ENCODE measurements around the gene SPATA3. TPM values are rescaled to one million over a fixed set of nuclear protein-coding genes. Genes with fewer than 3 reads are reported as not detected.

The SPATA3 gene
- total and polyA plus RNA-seq, 2 of the 13 experiments (the other 11 are each of a cell fraction or from before 2014, with no cell fraction given): not detected

- TF ChIP-seq ZNF382 (CRISPR knock-in tag; IDR thresholded peaks at IDR 0.05; ENCODE audit: borderline replicate concordance): no peak
- TF ChIP-seq ZNF451 (CRISPR knock-in tag; IDR thresholded peaks at IDR 0.05): peak; percentile 90
- TF ChIP-seq ZNF569 (CRISPR knock-in tag; IDR thresholded peaks at IDR 0.05; ENCODE audit: borderline replicate concordance): 0 out of 2 replicates have a peak, but pooled peaks have one; percentile 79
- peak; percentile 99 for TF ChIP-seq ZNF792 (CRISPR knock-in tag; IDR thresholded peaks at IDR 0.05)
- TF ChIP-seq HNRNPK (IDR thresholded peaks at IDR 0.05; ENCODE audit: low read depth, low read length, poor library complexity, severe bottlenecking): no peak
- peak; percentile 98 for TF ChIP-seq ZNF414 (CRISPR knock-in tag; IDR thresholded peaks at IDR 0.05)
- peak; percentile 79 for TF ChIP-seq ZNF263 (CRISPR knock-in tag; IDR thresholded peaks at IDR 0.05)
- peak; percentile 80 for TF ChIP-seq ZSCAN25 (CRISPR knock-in tag; IDR thresholded peaks at IDR 0.05)
- peak; percentile 97 for TF ChIP-seq ATF2 (CRISPR knock-in tag; IDR thresholded peaks at IDR 0.05)
- TF ChIP-seq ESRRA (CRISPR knock-in tag; IDR thresholded peaks at IDR 0.05; ENCODE audit: low read depth): peak; percentile 96
- TF ChIP-seq ZGPAT (CRISPR knock-in tag; IDR thresholded peaks at IDR 0.05): peak; percentile 99
- TF ChIP-seq GATAD1 (CRISPR knock-in tag; IDR thresholded peaks at IDR 0.05): peak; percentile 83
- peak; percentile 91 for TF ChIP-seq ZHX1 (CRISPR knock-in tag; IDR thresholded peaks at IDR 0.05; ENCODE audit: low read depth)
- TF ChIP-seq KDM4B (CRISPR knock-in tag; IDR thresholded peaks at IDR 0.05): peak; percentile 97
- TF ChIP-seq FOXC1 (CRISPR knock-in tag; IDR thresholded peaks at IDR 0.05; ENCODE audit: borderline replicate concordance): peak; percentile 85
- no peak for TF ChIP-seq ZNF225 (CRISPR knock-in tag; IDR thresholded peaks at IDR 0.05)
These were observed 54.3 kb downstream of the SPATA3 start (continued) for GRCh38 chr2:231050018-231050901.
